Ectodermal cell (in vitro differentiated cells): ENCODE results near the gene THAP11.

Source experiments
- H3K27ac ChIP-seq: 2 replicates; pipeline ENCODE4 v1.7.0; 2013; ENCODE audit warnings: mild to moderate bottlenecking, low read depth, low read length; ENCODE audit not compliant: insufficient read depth, poor library complexity, severe bottlenecking
- H3K27me3 ChIP-seq: 2 replicates; pipeline ENCODE4 v1.7.0; 2013; ENCODE audit warnings: mild to moderate bottlenecking, low read length; ENCODE audit not compliant: insufficient read depth, control insufficient read depth, poor library complexity, severe bottlenecking
- H3K36me3 ChIP-seq: one replicate; pipeline ENCODE4 v1.7.0; 2013; ENCODE audit warnings: low read length; ENCODE audit not compliant: control insufficient read depth, insufficient read depth
- H3K4me1 ChIP-seq: one replicate; pipeline ENCODE4 v1.7.0; 2013; ENCODE audit warnings: low read length; ENCODE audit not compliant: control insufficient read depth, insufficient read depth
- H3K4me3 ChIP-seq: 2 replicates; pipeline ENCODE4 v1.7.0; 2013; ENCODE audit warnings: low read depth, low read length, control low read depth; ENCODE audit not compliant: insufficient read depth
- H3K9me3 ChIP-seq: 2 replicates; pipeline ENCODE4 v1.7.0; 2013; ENCODE audit warnings: mild to moderate bottlenecking, low read length, moderate library complexity; ENCODE audit not compliant: control insufficient read depth
- WGBS, 2 experiments: methylation state at CpG; one replicate each; pipeline ENCODE4 v1.1.7; 2013; ENCODE audit warnings: missing lambda C conversion rate in 2 of 2; 5-methylcytosine and 5-hydroxymethylcytosine counted together

The THAP11 gene

GRCh38 chr16:67873435-67874370, 31.6 kb downstream of the THAP11 start:
- Histone ChIP-seq H3K4me1 (peaks cover 4% of the 10 kb centered on the region), H3K27ac (peak overlapping the region; percentile 17), H3K9me3 (no peaks in the 10 kb centered on the region), H3K4me3 (peak overlapping the region; percentile 85), H3K36me3 (peaks cover 14% of the 10 kb centered on the region), H3K27me3 (no peaks in the 10 kb centered on the region)
- 27% methylated on average over 23 of the region's 23 CpGs for WGBS, 2 experiments

GRCh38 chr16:67874372-67874771, 32.3 kb downstream of the THAP11 start:
- WGBS, 2 experiments: 88 to 94% methylated on average over 3 of the region's 3 CpGs
- Histone ChIP-seq H3K4me1 (peaks cover 4% of the 10 kb centered on the region), H3K4me3 (peak overlapping the region; percentile 85), H3K36me3 (peaks cover 20% of the 10 kb centered on the region), H3K9me3 (no peaks in the 10 kb centered on the region), H3K27ac (no peak overlapping the region), H3K27me3 (no peaks in the 10 kb centered on the region)

- Histone ChIP-seq H3K27me3 (no peaks in the 10 kb centered on the region), H3K27ac (no peak overlapping the region), H3K4me1 (peaks cover 4% of the 10 kb centered on the region), H3K4me3 (no peak overlapping the region), H3K9me3 (no peaks in the 10 kb centered on the region), H3K36me3 (peaks cover 39% of the 10 kb centered on the region)
- 94 to 97% methylated on average over 11 of the region's 11 CpGs for WGBS, 2 experiments
Observed at GRCh38 chr16:67877064-67877463, 34.9 kb downstream of the THAP11 start.

GRCh38 chr16:67878232-67878631, 36.1 kb downstream of the THAP11 start:
- H3K4me1 ChIP-seq: peaks cover 4% of the 10 kb centered on the region
- 89 to 97% methylated on average over 6 of the region's 6 CpGs for WGBS, 2 experiments
- H3K4me3 ChIP-seq: no peak overlapping the region
- H3K9me3 ChIP-seq: no peaks in the 10 kb centered on the region
- H3K27me3 ChIP-seq: no peaks in the 10 kb centered on the region
- no peak overlapping the region for H3K27ac ChIP-seq
- H3K36me3 ChIP-seq: peaks cover 42% of the 10 kb centered on the region

- no peaks in the 10 kb centered on the region for H3K9me3 ChIP-seq
- H3K4me1 ChIP-seq: peaks cover 4% of the 10 kb centered on the region
- H3K36me3 ChIP-seq: peaks cover 42% of the 10 kb centered on the region
- no peak overlapping the region for H3K27ac ChIP-seq
- no peaks in the 10 kb centered on the region for H3K27me3 ChIP-seq
- H3K4me3 ChIP-seq: no peak overlapping the region
- WGBS, 2 experiments: 97 to 98% methylated on average over 9 of the region's 9 CpGs
Observed at GRCh38 chr16:67878846-67879245, 36.7 kb downstream of the THAP11 start.

GRCh38 chr16:67879462-67879861, 37.3 kb downstream of the THAP11 start:
- WGBS, 2 experiments: 96% methylated on average over 12 of the region's 12 CpGs

GRCh38 chr16:67879936-67880335, 37.8 kb downstream of the THAP11 start:
- H3K36me3 ChIP-seq: peaks cover 42% of the 10 kb centered on the region
- WGBS, 2 experiments: 93 to 95% methylated on average over 5 of the region's 5 CpGs
- H3K27ac ChIP-seq: no peak overlapping the region
- H3K4me1 ChIP-seq: no peaks in the 10 kb centered on the region
- H3K27me3 ChIP-seq: no peaks in the 10 kb centered on the region
- no peaks in the 10 kb centered on the region for H3K9me3 ChIP-seq
- no peak overlapping the region for H3K4me3 ChIP-seq

More at GRCh38 chr16:67879462-67879861, 37.3 kb downstream of the THAP11 start:
- H3K27ac ChIP-seq: no peak overlapping the region
- H3K36me3 ChIP-seq: peaks cover 42% of the 10 kb centered on the region
- H3K4me1 ChIP-seq: peaks cover 1% of the 10 kb centered on the region
- H3K9me3 ChIP-seq: no peaks in the 10 kb centered on the region
- no peak overlapping the region for H3K4me3 ChIP-seq
- H3K27me3 ChIP-seq: no peaks in the 10 kb centered on the region

GRCh38 chr16:67880584-67880983, 38.5 kb downstream of the THAP11 start:
- no peaks in the 10 kb centered on the region for H3K9me3 ChIP-seq
- H3K27ac ChIP-seq: no peak overlapping the region
- no peak overlapping the region for H3K4me3 ChIP-seq
- WGBS, 2 experiments: 95% methylated on average over 13 of the region's 13 CpGs
- H3K4me1 ChIP-seq: no peaks in the 10 kb centered on the region
- no peaks in the 10 kb centered on the region for H3K27me3 ChIP-seq
- peaks cover 42% of the 10 kb centered on the region for H3K36me3 ChIP-seq

- Histone ChIP-seq H3K27me3 (no peaks in the 10 kb centered on the region), H3K27ac (no peak overlapping the region), H3K4me1 (no peaks in the 10 kb centered on the region), H3K9me3 (no peaks in the 10 kb centered on the region), H3K4me3 (no peak overlapping the region), H3K36me3 (peaks cover 42% of the 10 kb centered on the region)
- WGBS, 2 experiments: 95 to 96% methylated on average over 21 of the region's 21 CpGs
Observed at GRCh38 chr16:67881621-67882161, 39.6 kb downstream of the THAP11 start.

- Histone ChIP-seq H3K27me3 (no peaks in the 10 kb centered on the region), H3K27ac (no peak overlapping the region), H3K36me3 (peaks cover 39% of the 10 kb centered on the region), H3K9me3 (no peaks in the 10 kb centered on the region), H3K4me3 (no peak overlapping the region), H3K4me1 (no peaks in the 10 kb centered on the region)
- WGBS, 2 experiments: 94 to 95% methylated on average over 18 of the region's 18 CpGs
Observed at GRCh38 chr16:67882374-67883145, 40.4 kb downstream of the THAP11 start.
